Measurements from ENCODE around the gene TMEM205. TPM values are rescaled to one million over a fixed set of nuclear protein-coding genes. Genes with fewer than 3 reads are reported as not detected.
A peak's percentile ranks its signal among the peaks of the same experiment; 100 is the strongest.
"Not testable (repeated sequence)": the region's sequence is repeated elsewhere in the genome, so short reads cannot be mapped to it uniquely, and the experiment has no call there.

Gene TMEM205
- total RNA-seq, 4 donors from 2014 or later, result 177 to 222 (median 208) TPM

DNA sequence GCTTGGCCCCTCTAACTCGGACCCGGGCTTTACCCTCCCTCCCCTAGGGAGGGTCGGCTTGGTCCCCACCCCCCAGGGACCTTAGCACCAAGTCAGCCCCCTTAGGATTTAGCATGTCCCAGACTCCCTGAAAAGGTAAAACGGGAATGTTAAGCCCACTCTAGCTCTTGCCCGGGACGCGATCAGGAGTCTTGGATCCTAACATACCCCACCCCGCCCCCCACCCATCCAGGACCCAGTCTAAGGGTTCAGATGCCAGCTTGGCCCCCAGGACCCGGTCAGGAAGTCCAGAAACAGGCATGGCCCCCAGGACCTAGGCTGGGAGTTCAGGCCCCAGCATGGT lies 37.6 kb upstream of the TMEM205 start:
- intact Hi-C loops (cut with DNase I; ENCODE audit: low total_unique reads), result no loop called here
- no peak overlapping the region for H3K4me3 ChIP-seq (ENCODE audit: low read depth, poor library complexity, severe bottlenecking)
- 3 to 4% methylated on average over 7 of the region's 9 CpGs for WGBS, 2 donors
- no peak for DNase-seq (ENCODE audit: low spot score in 2 of 2)
- no peak for TF ChIP-seq POLR2A (IDR thresholded peaks at IDR 0.05)
- TF ChIP-seq, protein P1, sequence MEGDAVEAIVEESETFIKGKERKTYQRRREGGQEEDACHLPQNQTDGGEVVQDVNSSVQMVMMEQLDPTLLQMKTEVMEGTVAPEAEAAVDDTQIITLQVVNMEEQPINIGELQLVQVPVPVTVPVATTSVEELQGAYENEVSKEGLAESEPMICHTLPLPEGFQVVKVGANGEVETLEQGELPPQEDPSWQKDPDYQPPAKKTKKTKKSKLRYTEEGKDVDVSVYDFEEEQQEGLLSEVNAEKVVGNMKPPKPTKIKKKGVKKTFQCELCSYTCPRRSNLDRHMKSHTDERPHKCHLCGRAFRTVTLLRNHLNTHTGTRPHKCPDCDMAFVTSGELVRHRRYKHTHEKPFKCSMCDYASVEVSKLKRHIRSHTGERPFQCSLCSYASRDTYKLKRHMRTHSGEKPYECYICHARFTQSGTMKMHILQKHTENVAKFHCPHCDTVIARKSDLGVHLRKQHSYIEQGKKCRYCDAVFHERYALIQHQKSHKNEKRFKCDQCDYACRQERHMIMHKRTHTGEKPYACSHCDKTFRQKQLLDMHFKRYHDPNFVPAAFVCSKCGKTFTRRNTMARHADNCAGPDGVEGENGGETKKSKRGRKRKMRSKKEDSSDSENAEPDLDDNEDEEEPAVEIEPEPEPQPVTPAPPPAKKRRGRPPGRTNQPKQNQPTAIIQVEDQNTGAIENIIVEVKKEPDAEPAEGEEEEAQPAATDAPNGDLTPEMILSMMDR (IDR thresholded peaks at IDR 0.05), result no peak

DNA sequence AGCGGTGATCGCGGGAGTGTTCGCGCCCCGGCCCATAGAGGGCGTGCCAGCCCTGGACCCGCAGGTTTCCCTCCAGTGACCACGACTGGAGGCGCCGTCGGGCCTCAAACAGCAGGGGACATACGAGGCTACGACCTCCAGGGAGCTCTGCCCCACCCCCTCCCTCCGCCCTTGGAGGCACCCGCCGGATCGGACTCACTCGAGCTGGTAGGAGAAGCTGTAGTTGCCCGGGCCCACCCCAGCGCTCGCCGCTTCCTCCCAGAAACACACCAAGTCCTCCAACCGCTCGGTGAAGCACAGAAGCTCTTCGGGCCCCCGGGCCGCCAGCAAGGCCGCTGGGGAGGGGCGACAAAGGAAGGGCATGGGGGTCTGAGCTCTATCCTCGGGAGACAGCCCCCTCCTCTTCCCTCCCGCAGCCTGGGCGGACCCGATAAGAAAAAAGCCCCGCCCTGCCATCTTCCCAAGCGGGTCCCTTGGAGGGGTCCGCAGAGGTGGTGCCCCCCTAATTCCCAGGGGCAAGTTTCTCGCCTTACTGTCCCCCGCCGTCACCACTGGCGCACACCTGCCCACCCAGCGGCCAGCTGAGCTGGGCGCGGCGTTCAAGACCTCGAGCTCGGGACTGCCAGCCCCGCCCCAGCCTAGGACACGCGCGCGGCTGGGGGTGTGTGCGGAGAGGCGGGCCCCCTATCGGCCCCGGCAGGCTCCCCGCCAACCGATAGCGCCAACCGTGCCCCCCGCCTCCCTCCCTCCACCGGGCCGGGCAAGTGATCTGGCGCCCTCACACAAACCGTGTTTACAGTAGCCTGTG lies 37.0 kb upstream of the TMEM205 start:
- 1% methylated on average over 27 to 41 of the region's 65 CpGs for WGBS, 2 donors
- peak overlapping the region; percentile 6 for H3K4me3 ChIP-seq (ENCODE audit: low read depth, poor library complexity, severe bottlenecking)
- DNase-seq (ENCODE audit: low spot score in 2 of 2), result peak in 1 of 2 donors; percentile 90
- intact Hi-C loops (cut with DNase I; ENCODE audit: low total_unique reads), result no loop called here
- TF ChIP-seq, protein P1 (IDR thresholded peaks at IDR 0.05), result peak in 1 of 3 donors; percentile 20
- no peak for TF ChIP-seq POLR2A (IDR thresholded peaks at IDR 0.05)

DNA sequence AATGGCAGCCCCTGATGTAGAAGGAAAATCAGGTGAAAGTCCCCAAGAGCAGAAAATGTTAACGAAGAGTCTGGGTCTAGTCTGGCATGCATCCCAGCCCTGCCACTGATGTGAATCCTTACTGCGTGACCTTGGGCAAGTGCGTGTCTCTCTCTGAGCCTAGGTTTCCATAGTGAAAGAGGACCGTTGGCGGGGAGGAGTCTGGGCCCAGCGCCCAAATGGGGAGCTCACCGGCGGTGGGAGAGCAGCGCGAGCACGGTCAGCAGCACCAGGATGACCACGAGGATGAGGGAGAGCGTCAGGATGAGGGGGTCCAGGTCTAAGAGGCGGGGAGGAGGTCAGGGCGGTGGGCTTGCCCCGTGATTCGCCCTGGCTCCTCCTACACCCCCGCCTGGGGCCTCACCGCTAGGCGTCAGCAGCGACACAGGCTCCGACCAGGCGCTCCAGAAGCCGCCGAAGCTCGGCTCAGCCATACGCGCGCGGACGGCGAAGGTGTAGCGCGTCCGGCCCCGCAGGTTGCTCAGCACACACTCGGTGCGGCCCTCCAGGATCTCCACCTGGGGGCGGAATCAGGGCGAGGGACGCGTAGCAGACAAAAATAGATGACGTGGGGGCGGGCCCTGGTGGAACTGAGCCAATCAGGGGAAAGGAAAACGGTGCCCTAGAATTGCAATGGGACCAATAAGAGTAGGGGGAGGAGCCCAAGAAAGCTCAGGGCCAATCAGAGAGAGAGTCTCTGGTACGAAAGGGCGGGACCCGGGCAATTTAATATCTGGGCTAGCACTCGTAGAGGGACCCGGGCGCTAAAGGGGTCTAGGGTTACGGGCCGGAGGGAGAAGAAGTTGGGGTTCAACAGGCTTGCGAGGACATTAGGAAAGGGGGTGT lies 34.8 kb upstream of the TMEM205 start:
- 1% methylated on average over 51 to 54 of the region's 54 CpGs for WGBS, 2 donors
- peak; percentile 96 to 99 for DNase-seq (ENCODE audit: low spot score in 2 of 2)
- TF ChIP-seq POLR2A (IDR thresholded peaks at IDR 0.05), result no peak
- TF ChIP-seq, protein P1 (IDR thresholded peaks at IDR 0.05), result peak in 1 of 3 donors; percentile 74
- peak overlapping the region; percentile 44 for H3K4me3 ChIP-seq (ENCODE audit: low read depth, poor library complexity, severe bottlenecking)
- intact Hi-C loops (cut with DNase I; ENCODE audit: low total_unique reads), result no loop called here

DNA sequence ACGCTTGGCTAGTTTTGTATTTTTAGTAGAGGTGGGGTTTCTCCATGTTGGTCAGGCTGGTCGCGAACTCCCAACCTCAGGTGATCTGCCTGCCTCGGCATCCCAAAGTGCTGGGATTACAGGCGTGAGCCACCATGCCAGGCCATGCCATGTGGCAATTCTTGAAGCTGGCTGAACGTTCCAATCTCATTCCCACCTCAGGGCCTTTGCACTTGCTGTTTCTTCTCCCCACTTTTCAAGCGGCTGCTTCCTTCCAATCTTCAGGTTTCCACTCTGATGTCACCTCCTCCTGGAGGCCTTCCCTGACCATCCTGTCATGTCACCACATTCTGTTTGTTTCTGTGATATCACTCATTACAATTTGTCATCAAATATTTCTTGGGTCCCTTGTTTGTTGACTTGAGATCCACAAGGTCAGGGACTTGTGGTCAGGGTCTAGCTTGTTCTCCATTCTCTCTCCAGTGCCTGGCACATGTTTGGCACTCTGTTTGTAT lies 33.8 kb upstream of the TMEM205 start:
- intact Hi-C loops (cut with DNase I; ENCODE audit: low total_unique reads), result no loop called here
- WGBS, 2 donors, result 92 to 95% methylated on average over 7 of the region's 7 CpGs
- TF ChIP-seq POLR2A (IDR thresholded peaks at IDR 0.05), result no peak
- TF ChIP-seq, protein P1 (IDR thresholded peaks at IDR 0.05), result no peak

DNA sequence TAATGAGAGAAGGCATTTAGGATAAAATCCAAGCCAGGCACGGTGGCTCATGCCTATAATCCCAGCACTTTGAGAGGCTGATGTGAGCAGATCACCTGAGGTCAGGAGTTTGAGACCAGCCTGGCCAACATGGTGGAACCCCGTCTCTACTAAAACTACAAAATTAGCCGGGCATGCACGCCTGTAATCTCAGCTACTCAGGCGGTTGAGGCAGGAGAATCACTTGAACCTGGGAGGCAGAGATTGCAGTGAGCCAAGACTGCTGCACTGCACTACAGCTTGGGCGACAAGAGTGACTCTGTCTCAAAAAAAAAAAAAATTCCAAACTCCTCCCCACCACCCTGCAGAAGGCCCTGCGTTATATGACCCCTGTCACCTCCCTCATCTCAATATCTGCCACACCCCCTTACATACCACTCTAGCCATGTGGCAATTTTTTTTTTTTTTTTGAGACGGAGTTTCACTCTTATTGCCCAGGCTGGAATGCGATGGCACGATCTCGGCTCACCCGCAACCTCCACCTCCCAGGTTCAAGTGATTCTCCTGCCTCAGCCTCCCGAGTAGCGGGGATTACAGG lies 33.3 kb upstream of the TMEM205 start:
- WGBS, 2 donors, result 87 to 88% methylated on average over 14 of the region's 14 CpGs
- intact Hi-C loops (cut with DNase I; ENCODE audit: low total_unique reads); H3K4me3 ChIP-seq (ENCODE audit: low read depth, poor library complexity, severe bottlenecking); DNase-seq (ENCODE audit: low spot score in 2 of 2): not testable (repeated sequence)

More for the DNA sequence above, 33.8 kb upstream of the TMEM205 start:
- H3K4me3 ChIP-seq (ENCODE audit: low read depth, poor library complexity, severe bottlenecking), result no peak overlapping the region
- DNase-seq (ENCODE audit: low spot score in 2 of 2), result no peak

Measured in lower leg skin (tissue), 4 donors.